Activated T-cell treated with anti-CD3 and anti-CD28 coated beads, Interleukin-2, amount 50 U/mL, for 72 hours (primary cell): ENCODE results near the gene SH3BP5. TPM values are rescaled to one million over a fixed set of nuclear protein-coding genes. Genes with fewer than 3 reads are reported as not detected.

ENCODE experiments used
- ATAC-seq, 2 donors: fragments of 150-1000 bp; cut with Tn5 transposase; replicated peaks in 1 of 2; 2 replicates each; pipeline ENCODE4 v1.10.0; 2021; ENCODE audit warnings: moderate library complexity in 2 of 2, mild to moderate bottlenecking in 1 of 2
- DNase-seq, 2 donors: peaks; one replicate each; pipeline ENCODE4 v3.0.0; 2021 to 2022; ENCODE audit warnings: mixed read lengths in 1 of 2
- H3K27ac Mint-ChIP-seq: one replicate; pipeline ENCODE4 v1.8.0; 2022; ENCODE audit warnings: mild to moderate bottlenecking, moderate library complexity, mixed read lengths
- H3K27me3 Mint-ChIP-seq: one replicate; pipeline ENCODE4 v1.8.0; 2022; ENCODE audit warnings: low read depth, mixed read lengths
- H3K36me3 Mint-ChIP-seq, 2 donors: one replicate each; pipeline ENCODE4 v1.8.0; 2022; ENCODE audit warnings: mixed read lengths in 2 of 2, mild to moderate bottlenecking in 1 of 2; ENCODE audit not compliant: insufficient read depth in 2 of 2
- H3K4me1 Mint-ChIP-seq: one replicate; pipeline ENCODE4 v1.8.0; 2022; ENCODE audit warnings: low read depth, mixed read lengths
- H3K4me3 Mint-ChIP-seq, 2 donors: one replicate each; pipeline ENCODE4 v1.8.0; 2022; ENCODE audit warnings: mild to moderate bottlenecking in 2 of 2, mixed read lengths in 2 of 2, moderate library complexity in 2 of 2
- H3K9me3 Mint-ChIP-seq, 2 donors: one replicate each; pipeline ENCODE4 v1.8.0; 2022; ENCODE audit warnings: mixed read lengths in 2 of 2
- total RNA-seq, 2 donors: library from RNA; stranded (reverse); gene quantifications; one replicate each; pipeline ENCODE4 v1.2.3, GENCODE V29; 2022

The SH3BP5 gene
- total RNA-seq, 2 donors from 2014 or later = 7.4 to 19.6 TPM

- ATAC-seq = no peak
- DNase-seq = no peak
- Mint-ChIP-seq H3K4me3 (no peak overlapping the region), H3K4me1 (peaks cover 9% of the 10 kb centered on the region), H3K27me3 (no peaks in the 10 kb centered on the region), H3K9me3 (no peaks in the 10 kb centered on the region), H3K36me3 (peaks cover 6 to 12% of the 10 kb centered on the region in 2 donors), H3K27ac (no peak overlapping the region)
These were observed 75.5 kb downstream of the SH3BP5 start for GRCh38 chr3:15256861-15257341.

DNA sequence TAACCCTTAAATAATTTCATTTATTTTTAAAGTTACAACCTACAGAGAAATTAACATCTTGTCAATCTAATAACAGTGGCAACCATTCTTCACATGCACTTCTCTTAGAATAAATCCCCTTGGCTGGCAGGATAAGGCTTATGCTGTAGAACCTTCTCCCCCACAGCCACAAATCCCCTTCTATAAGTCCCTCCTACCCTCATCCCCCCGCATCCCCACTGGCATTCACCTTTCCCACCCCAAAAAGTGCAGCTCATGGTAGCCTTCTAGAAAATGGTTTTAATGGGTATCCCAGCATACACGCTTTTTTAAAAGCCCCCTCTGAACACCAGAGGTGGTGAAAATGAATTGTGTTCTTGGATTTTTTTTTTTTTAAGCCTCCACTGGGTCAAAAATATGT is 77.2 kb downstream of the SH3BP5 start:
- peaks cover 6 to 18% of the 10 kb centered on the region in 2 donors for H3K36me3 Mint-ChIP-seq
- H3K4me3 Mint-ChIP-seq = no peak overlapping the region
- ATAC-seq = no peak
- peaks cover 9% of the 10 kb centered on the region for H3K4me1 Mint-ChIP-seq
- peak overlapping the region; percentile 68 for H3K27ac Mint-ChIP-seq
- DNase-seq = no peak
- no peaks in the 10 kb centered on the region for H3K9me3 Mint-ChIP-seq
- no peaks in the 10 kb centered on the region for H3K27me3 Mint-ChIP-seq

- peak in 1 of 2 donors; percentile 71 for ATAC-seq
- Mint-ChIP-seq H3K4me3 (peak overlapping the region in 1 of 2 donors; percentile 9), H3K9me3 (no peaks in the 10 kb centered on the region), H3K27ac (peak overlapping the region; percentile 89), H3K4me1 (peaks cover 9% of the 10 kb centered on the region), H3K36me3 (peaks cover 3 to 16% of the 10 kb centered on the region in 2 donors), H3K27me3 (no peaks in the 10 kb centered on the region)
- no peak for DNase-seq
These were observed 79.2 kb downstream of the SH3BP5 start for GRCh38 chr3:15253023-15253697.

DNA sequence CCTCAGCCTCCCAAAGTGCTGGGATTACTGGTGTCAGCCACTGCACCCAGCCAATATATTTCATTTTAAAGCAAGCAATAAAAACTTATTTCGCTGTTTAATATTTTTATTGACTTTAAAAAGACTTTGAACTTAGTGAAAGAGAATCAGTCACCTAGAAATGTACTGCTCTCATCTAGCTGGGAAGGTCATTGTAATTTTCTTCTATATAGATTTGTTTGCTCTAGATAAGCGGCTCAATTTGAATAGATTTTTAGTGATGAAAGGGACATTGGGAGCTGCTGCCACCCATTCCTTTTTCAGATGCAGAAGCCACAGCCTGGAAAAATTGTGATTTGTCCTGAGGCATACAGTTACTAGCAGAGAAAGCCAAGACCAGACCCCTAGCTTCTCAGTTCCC is 86.2 kb downstream of the SH3BP5 start:
- H3K4me3 Mint-ChIP-seq = no peak overlapping the region
- peaks cover 11 to 21% of the 10 kb centered on the region in 2 donors for H3K36me3 Mint-ChIP-seq
- H3K4me1 Mint-ChIP-seq = peaks cover 10% of the 10 kb centered on the region
- no peaks in the 10 kb centered on the region for H3K9me3 Mint-ChIP-seq
- no peak for DNase-seq
- no peak for ATAC-seq
- no peaks in the 10 kb centered on the region for H3K27me3 Mint-ChIP-seq
- H3K27ac Mint-ChIP-seq = no peak overlapping the region

DNA sequence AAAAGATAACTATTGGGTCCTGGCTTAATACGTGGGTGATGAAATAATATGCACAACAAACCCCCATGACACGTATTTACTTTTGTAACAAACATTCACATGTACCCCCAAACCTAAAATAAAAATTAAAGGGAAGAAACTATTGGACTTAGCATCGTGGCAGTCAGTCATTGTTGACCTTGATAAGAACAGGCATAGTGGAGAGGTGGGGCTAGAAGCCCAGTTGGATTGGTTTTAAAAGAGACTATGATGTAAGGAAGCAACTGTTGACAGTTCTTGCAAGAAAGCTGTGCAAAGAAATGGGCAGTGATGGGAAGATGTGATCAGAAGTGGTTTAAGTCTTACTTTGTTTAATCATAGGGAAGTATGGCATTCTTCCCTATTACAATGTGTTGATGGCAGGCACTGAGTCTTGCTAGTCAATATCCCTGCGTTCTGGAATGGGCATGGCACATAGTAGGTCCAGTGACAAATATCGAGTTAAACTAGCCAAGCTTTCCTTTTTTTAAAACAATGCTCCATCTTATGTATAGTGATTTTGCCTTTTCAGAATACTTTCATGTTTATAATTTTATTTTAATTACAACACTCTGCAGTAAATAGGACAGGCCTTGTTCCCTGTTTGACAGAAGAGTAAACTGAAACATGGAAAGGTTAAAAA is 88.4 kb downstream of the SH3BP5 start:
- Mint-ChIP-seq H3K36me3 (peaks cover 11 to 18% of the 10 kb centered on the region in 2 donors), H3K4me3 (no peak overlapping the region), H3K4me1 (peaks cover 10% of the 10 kb centered on the region), H3K27ac (no peak overlapping the region), H3K9me3 (no peaks in the 10 kb centered on the region), H3K27me3 (no peaks in the 10 kb centered on the region)
- ATAC-seq = no peak
- DNase-seq = no peak

GRCh38 chr3:15241341-15241740 is 91.0 kb downstream of the SH3BP5 start:
- Mint-ChIP-seq H3K27me3 (no peaks in the 10 kb centered on the region), H3K9me3 (no peaks in the 10 kb centered on the region), H3K27ac (no peak overlapping the region), H3K36me3 (peaks cover 8 to 15% of the 10 kb centered on the region in 2 donors), H3K4me3 (no peak overlapping the region), H3K4me1 (peaks cover 10% of the 10 kb centered on the region)
- peak; percentile 28 to 54 for DNase-seq
- peak; percentile 49 to 53 for ATAC-seq

GRCh38 chr3:15229262-15229661 is 103.1 kb downstream of the SH3BP5 start:
- Mint-ChIP-seq H3K4me1 (no peaks in the 10 kb centered on the region), H3K9me3 (no peaks in the 10 kb centered on the region), H3K27ac (no peak overlapping the region), H3K36me3 (peaks cover 3 to 6% of the 10 kb centered on the region in 2 donors), H3K4me3 (no peak overlapping the region), H3K27me3 (no peaks in the 10 kb centered on the region)
- no peak for ATAC-seq
- DNase-seq = no peak

GRCh38 chr3:15228147-15228546 is 104.2 kb downstream of the SH3BP5 start:
- no peak for DNase-seq
- Mint-ChIP-seq H3K27me3 (no peaks in the 10 kb centered on the region), H3K4me1 (no peaks in the 10 kb centered on the region), H3K27ac (no peak overlapping the region), H3K9me3 (no peaks in the 10 kb centered on the region), H3K4me3 (no peak overlapping the region), H3K36me3 (peaks cover 3 to 6% of the 10 kb centered on the region in 2 donors)
- ATAC-seq = no peak

- Mint-ChIP-seq H3K4me1 (no peaks in the 10 kb centered on the region), H3K36me3 (peaks cover 7 to 11% of the 10 kb centered on the region in 2 donors), H3K27ac (no peak overlapping the region), H3K4me3 (no peak overlapping the region), H3K9me3 (no peaks in the 10 kb centered on the region), H3K27me3 (no peaks in the 10 kb centered on the region)
- no peak for DNase-seq
- no peak for ATAC-seq
These were observed 108.5 kb downstream of the SH3BP5 start for GRCh38 chr3:15223685-15224572.

DNA sequence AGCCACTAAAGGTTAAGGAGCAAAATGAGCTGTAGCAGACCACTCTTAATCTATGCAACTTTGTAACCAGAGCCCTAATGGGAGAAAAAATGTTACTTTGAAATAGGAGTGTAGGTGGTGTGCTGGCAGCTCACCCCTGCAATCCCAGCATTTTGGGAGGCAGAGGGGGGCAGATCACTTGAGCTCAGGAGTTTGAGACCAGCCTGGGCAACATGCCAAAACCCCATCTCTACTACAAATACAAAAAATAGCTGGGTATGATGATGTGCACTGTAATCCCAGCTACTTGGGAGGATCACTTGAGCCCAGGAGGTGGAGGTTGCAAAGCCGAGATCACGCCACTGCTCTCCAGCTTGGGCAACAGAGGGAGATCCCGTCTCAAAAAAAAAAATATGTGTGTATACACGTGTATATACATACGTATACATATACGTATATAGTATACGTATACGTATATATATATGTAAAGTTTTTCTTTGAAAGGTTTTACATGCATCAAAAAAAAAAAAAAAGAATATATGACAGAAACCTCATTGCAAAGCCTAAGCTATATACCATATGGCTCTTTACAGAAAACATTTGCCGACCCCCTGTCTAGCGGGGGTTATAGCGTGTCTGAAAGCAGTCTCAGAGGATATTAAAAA is 110.7 kb downstream of the SH3BP5 start:
- Mint-ChIP-seq H3K4me3 (no peak overlapping the region), H3K4me1 (peaks cover 5% of the 10 kb centered on the region), H3K36me3 (peaks cover 8 to 9% of the 10 kb centered on the region in 2 donors), H3K27ac (no peak overlapping the region), H3K9me3 (no peaks in the 10 kb centered on the region), H3K27me3 (no peaks in the 10 kb centered on the region)
- DNase-seq (no peak), ATAC-seq (no peak)

DNA sequence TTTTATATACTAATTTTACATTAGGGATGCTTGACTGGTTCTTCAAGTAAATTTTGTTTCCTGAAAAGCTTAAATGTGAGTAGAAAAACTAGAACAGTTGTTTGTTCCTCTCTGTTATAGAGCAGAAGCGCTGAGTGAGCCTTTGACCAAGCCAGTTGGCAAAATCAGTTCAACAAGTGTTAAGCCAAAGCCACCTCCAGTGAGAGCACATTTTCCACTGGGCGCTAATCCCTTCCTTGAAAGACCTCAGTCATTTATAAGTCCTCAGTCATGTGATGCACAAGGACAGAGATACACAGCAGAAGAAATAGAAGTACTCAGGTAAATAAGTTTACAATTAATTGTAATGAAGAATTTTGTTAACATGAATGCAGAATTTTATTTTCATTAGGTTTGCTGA is 111.7 kb downstream of the SH3BP5 start:
- peaks cover 10 to 12% of the 10 kb centered on the region in 2 donors for H3K36me3 Mint-ChIP-seq
- ATAC-seq (no peak), DNase-seq (no peak)
- H3K27me3 Mint-ChIP-seq = no peaks in the 10 kb centered on the region
- H3K27ac Mint-ChIP-seq = no peak overlapping the region
- peaks cover 11% of the 10 kb centered on the region for H3K4me1 Mint-ChIP-seq
- H3K4me3 Mint-ChIP-seq = no peak overlapping the region
- no peaks in the 10 kb centered on the region for H3K9me3 Mint-ChIP-seq

DNA sequence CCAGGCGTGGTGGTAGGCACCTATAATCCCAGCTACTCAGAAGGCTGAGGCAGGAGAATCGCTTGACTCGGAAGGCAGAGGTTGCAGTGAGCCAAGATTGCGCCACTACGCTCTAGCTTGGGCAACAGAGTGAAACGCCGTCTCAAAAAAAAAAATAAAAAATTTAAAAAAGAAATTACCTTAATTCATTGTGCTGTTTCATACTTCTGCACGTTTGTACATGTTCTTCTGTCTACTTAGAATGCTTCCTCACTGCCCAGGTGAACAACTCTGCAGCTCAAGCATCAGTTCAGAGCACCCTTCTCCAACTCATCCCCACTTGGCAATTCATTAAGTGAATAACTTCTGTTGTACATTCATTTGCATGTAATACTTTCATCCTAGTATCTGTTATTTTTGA is 112.3 kb downstream of the SH3BP5 start:
- Mint-ChIP-seq H3K9me3 (no peaks in the 10 kb centered on the region), H3K27ac (no peak overlapping the region), H3K4me3 (no peak overlapping the region), H3K4me1 (peaks cover 11% of the 10 kb centered on the region), H3K36me3 (peaks cover 10 to 12% of the 10 kb centered on the region in 2 donors), H3K27me3 (no peaks in the 10 kb centered on the region)
- DNase-seq (no peak), ATAC-seq (no peak)
